Measurements from ENCODE around the gene ELF5. TPM values are rescaled to one million over a fixed set of nuclear protein-coding genes. Genes with fewer than 3 reads are reported as not detected.

Gene ELF5
- total RNA-seq, 2 donors from 2014 or later, result not detected

DNA sequence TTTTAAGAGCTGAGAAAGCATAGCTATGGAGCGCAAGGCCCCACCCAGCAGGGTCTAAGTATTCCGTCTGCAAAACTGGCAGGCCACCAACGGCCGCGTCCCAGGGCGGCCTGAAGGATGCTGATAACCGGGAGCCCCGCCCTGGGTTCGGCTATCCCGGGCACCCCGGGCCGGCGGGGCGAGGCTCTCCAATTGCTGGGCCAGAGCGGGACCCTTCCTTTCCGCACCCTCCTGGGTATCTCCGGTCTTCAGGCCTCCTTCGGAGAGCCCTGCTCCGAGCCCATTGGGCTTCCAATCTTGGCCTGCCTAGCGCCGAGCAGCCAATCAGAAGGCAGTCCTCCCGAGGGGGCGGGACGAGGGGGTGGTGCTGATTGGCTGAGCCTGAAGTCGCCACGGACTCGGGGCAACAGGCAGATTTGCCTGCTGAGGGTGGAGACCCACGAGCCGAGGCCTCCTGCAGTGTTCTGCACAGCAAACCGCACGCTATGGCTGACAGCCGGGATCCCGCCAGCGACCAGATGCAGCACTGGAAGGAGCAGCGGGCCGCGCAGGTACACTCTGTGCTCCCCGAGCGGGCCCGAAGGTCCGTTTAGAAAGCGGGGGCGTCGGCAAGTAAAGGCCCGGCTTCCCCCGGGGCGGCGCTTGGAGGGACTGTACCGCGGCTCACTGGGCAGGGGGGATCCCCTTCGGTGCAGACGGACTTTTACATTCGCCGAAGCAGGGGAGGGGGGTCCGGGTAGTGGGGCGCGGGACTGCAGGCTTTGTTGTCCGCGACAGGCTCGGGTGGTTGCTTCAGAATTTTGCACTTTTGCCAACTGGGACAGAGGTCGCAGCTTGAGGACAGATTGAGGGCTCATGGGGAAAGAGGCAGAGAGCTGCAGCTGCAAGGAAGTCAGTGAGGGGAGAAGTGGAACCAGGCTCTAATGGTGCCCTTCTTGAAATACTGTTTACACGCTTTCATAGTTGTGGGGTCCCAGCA is 74.8 kb downstream of the ELF5 start, which contains the start of gene CAT:
CAT (plus strand) TSS at position 406 of the 979 bp plus-strand sequence; CDS start at position 486, 80 bp downstream.
- DNase-seq (peak; percentile 99), ATAC-seq (peak; percentile 98 to 99)
- intact Hi-C loops (cut with DNase I), result no loop called here

DNA sequence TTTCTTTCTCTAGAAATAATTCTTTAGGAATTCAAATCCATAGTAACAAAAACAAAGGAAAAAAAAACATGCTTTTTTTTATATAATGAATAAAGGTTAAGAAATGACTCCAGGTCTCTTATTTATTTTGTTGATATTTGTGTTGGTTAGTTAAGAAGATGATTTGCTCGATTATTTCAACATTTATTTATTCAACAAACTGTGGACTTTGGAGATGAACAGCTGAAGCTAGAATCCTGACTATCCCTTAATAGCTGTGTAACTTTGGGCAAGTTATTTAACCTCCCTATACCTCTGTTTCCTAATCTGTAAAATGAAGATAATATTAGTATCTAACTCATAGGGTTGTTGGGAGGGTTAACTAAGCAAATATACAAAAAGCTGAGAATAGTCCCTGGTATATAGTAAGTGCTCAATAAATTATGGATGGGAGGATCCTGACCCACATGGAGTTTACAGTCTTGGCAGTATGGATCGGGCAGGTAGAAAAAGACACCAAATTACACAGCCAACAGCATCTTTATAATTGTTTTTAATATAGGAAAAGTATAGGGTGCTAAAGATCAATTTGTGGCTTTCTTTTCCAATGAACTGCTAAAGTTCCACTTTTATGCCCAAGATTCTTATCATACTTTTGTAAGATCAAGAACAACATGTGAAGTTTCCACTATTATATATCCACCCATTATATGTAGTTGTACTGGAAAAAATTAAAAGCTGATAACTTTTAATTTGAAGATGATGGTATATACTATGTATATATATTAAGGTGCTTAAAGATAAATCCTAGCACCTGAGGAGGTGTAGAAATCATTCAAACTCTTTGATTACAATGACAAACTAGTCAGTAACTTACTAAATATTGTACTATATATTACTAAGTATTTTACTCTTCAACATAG is 76.1 kb downstream of the ELF5 start:
- intact Hi-C loops (cut with DNase I), result no loop called here
- ATAC-seq (no peak), DNase-seq (no peak)

DNA sequence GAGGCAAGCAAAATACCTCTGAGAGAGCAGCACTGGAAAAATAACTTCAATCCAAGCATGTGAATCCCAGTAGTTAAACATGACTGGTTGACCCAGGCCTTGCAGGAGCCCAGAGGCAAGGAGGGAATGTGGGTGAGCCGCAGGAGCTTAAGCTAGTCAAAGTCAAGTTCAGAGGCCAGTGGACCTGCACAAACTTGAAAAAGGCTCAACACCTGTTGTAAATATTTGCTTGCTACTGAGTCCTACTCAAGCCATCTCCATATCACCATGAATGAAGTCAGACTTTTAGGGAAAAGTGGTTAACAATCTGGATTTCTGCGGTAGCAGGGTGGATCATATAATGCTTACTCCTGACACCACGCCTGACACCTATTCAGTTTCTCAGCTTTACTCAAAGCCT is 79.7 kb downstream of the ELF5 start:
- ATAC-seq (no peak), DNase-seq (no peak)
- intact Hi-C loops (cut with DNase I), result no loop called here

DNA sequence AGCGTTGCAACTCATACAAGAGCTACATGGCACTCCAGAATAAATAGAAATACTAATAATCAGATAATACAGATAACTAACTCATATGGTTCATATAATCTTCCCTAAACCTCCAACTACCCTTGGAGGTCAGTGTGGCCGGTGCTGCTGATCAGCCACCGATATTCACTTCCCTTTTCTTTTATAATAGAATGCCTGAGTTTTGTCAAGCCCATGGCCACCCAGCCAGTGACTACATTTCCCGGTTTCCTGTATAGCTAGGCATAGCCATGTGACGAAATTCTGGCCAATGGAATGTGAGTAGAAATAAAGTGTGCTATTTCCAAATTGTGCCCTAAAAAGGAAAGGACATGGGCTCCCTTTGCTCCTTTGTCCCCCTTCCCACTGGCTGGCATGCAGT is 80.8 kb downstream of the ELF5 start:
- no peak for DNase-seq
- ATAC-seq, result peak in 1 of 2 donors; percentile 19
- intact Hi-C loops (cut with DNase I), result no loop called here

DNA sequence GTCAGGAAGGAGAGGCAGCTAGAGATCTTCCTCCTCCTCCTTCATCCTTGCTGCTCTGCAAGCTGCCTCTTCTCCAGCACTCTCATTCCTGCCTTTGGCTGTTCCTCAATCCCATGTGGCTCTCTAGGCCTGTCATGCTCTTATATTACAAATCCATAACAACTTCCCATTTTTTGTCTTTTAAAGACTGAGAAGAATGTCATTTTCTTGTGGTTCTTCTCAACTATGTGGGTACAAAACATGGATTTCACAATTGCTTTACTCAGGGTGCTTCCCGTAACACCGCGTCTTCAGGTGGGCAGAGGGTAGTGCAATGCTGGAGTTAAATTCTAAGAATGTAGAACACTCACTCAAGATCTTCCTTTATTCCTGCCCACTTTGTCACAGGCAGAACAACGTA is 81.6 kb downstream of the ELF5 start:
- ATAC-seq, result no peak
- DNase-seq, result no peak
- intact Hi-C loops (cut with DNase I), result no loop called here

Other genes with a start within 250 kb of the ELF5 start
- 10 to 100 TPM; 12.5 to 19.3 TPM for gene ABTB2, start 155.8 kb downstream of the ELF5 start, total RNA-seq
- 100 to 1,000 TPM in 1 of 2 donors, 10 to 100 TPM in 1; 98.1 to 117 TPM for gene CAT, start 74.9 kb downstream of the ELF5 start, total RNA-seq
- under 1 TPM; 0.65 to 0.82 TPM for gene EHF, start 107.3 kb upstream of the ELF5 start, total RNA-seq